ENCODE results near the gene WNT11. TPM values are rescaled to one million over a fixed set of nuclear protein-coding genes. Genes with fewer than 3 reads are reported as not detected.

The WNT11 gene
- total RNA-seq, 1 experiment from 2014 or later = 0.40 TPM

DNA sequence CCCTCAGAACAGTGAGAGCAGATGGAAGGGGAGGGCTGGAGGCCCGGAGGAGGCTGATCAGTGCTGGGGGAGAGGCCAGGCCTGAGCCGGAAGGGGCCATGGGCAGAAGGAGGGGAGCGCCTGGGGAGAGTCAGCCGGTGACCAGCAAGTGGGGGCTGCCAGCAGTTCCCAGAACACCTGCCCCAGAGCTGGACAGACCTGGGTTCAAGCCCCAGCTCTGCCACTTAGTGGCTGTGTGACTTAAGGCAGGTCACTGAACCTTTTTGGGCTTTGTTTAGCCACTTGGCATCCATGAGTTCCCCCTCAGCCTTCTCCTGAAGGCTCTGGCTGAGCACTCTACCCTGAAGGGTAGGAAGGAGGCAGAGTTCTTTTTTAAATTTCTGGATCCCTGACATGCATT, 17.4 kb downstream of the WNT11 start:
- no peaks in the 10 kb centered on the region for H3F3A ChIP-seq (ENCODE audit: low read length, unreplicated experiment)
- no peaks in the 10 kb centered on the region for H3K27me3 ChIP-seq (ENCODE audit: low read length)
- H2AFZ ChIP-seq (ENCODE audit: low read length) = no peak overlapping the region
- ATAC-seq (no peak), DNase-seq (no peak)
- intact Hi-C loops (cut with micrococcal nuclease) = no loop called here
- BruUV-seq (replicated peaks) = no TSS peak
- TF ChIP-seq EZH2phosphoT487 (IDR thresholded peaks at IDR 0.05; ENCODE audit: borderline replicate concordance, low read length) = no peak
- TF ChIP-seq, protein P1, sequence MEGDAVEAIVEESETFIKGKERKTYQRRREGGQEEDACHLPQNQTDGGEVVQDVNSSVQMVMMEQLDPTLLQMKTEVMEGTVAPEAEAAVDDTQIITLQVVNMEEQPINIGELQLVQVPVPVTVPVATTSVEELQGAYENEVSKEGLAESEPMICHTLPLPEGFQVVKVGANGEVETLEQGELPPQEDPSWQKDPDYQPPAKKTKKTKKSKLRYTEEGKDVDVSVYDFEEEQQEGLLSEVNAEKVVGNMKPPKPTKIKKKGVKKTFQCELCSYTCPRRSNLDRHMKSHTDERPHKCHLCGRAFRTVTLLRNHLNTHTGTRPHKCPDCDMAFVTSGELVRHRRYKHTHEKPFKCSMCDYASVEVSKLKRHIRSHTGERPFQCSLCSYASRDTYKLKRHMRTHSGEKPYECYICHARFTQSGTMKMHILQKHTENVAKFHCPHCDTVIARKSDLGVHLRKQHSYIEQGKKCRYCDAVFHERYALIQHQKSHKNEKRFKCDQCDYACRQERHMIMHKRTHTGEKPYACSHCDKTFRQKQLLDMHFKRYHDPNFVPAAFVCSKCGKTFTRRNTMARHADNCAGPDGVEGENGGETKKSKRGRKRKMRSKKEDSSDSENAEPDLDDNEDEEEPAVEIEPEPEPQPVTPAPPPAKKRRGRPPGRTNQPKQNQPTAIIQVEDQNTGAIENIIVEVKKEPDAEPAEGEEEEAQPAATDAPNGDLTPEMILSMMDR (conservative IDR thresholded peaks at IDR 0.05; ENCODE audit: low read depth, low read length) = no peak
- no peak for TF ChIP-seq EZH2 (IDR thresholded peaks at IDR 0.05; ENCODE audit: low read length, unreplicated experiment)
- ChIA-PET POLR2A (ENCODE audit: unreplicated experiment) (interaction anchor here (0.7 kb wide), 1 partner anchor 292 kb away, joined by 3 read pairs; no protein-coding TSS in a partner anchor), CTCF (no interaction called here)
- no peaks in the 10 kb centered on the region for H3K36me3 ChIP-seq (ENCODE audit: low read depth, low read length)
- H3K9me2 ChIP-seq (replicated peaks; ENCODE audit: low read length) = no peaks in the 10 kb centered on the region
- no peak overlapping the region for H3K9ac ChIP-seq (ENCODE audit: low read length)
- H3K27ac ChIP-seq (ENCODE audit: low read length) = no peak overlapping the region
- H3K9me3 ChIP-seq (ENCODE audit: low read length) = no peaks in the 10 kb centered on the region
- no peaks in the 10 kb centered on the region for H3K4me1 ChIP-seq (ENCODE audit: insufficient read depth, low read length)
- H3K4me3 ChIP-seq (ENCODE audit: low read length) = no peak overlapping the region
- H3K4me2 ChIP-seq (ENCODE audit: low read length) = no peak overlapping the region
- no peaks in the 10 kb centered on the region for H3K79me2 ChIP-seq (ENCODE audit: low read length)
- H4K20me1 ChIP-seq (ENCODE audit: low read length) = no peaks in the 10 kb centered on the region

DNA sequence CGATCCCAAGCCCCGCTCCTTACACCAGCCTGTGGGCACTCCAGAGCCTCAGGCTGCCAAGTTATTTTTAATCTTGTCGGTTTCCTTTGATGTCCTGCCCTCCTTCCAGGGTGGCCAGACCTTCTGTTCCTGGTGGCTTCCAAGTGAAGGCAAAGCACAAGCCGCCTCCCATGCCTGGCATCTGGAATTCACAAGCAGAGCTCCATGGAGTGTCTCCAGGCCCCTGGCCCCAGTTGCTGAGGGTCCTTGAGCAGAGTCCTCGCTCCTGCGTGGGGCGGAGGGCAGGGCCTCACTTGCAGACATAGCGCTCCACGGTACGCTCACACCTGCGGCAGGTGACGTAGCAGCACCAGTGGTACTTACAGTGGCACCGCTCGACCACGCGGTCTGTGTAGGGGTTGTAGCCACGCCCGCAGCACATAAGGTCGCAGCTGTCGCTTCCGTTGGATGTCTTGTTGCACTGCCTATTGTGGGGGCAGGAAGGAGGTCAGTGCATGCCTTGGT, 19.5 kb downstream of the WNT11 start:
- DNase-seq (no peak), ATAC-seq (no peak)
- TF ChIP-seq EZH2phosphoT487 (IDR thresholded peaks at IDR 0.05; ENCODE audit: borderline replicate concordance, low read length) (no peak), EZH2 (IDR thresholded peaks at IDR 0.05; ENCODE audit: low read length, unreplicated experiment) (no peak)
- TF ChIP-seq, protein P1 (conservative IDR thresholded peaks at IDR 0.05; ENCODE audit: low read depth, low read length) = no peak
- H3K4me1 ChIP-seq (ENCODE audit: insufficient read depth, low read length) = no peaks in the 10 kb centered on the region
- no peak overlapping the region for H3K4me3 ChIP-seq (ENCODE audit: low read length)
- no peak overlapping the region for H3K4me2 ChIP-seq (ENCODE audit: low read length)
- ChIA-PET POLR2A (ENCODE audit: unreplicated experiment) (interaction anchor here (0.6 kb wide), 1 partner anchor 882 kb away, joined by 3 read pairs; no protein-coding TSS in a partner anchor), CTCF (interaction anchor here (0.6 kb wide), 1 partner anchor 731 kb away, joined by 5 read pairs; no protein-coding TSS in a partner anchor)
- H3K79me2 ChIP-seq (ENCODE audit: low read length) = no peaks in the 10 kb centered on the region
- no peaks in the 10 kb centered on the region for H3K36me3 ChIP-seq (ENCODE audit: low read depth, low read length)
- H3K9me2 ChIP-seq (replicated peaks; ENCODE audit: low read length) = no peaks in the 10 kb centered on the region
- no peak overlapping the region for H2AFZ ChIP-seq (ENCODE audit: low read length)
- H3K27me3 ChIP-seq (ENCODE audit: low read length) = no peaks in the 10 kb centered on the region
- H3F3A ChIP-seq (ENCODE audit: low read length, unreplicated experiment) = no peaks in the 10 kb centered on the region
- intact Hi-C loops (cut with micrococcal nuclease) = no loop called here
- no peak overlapping the region for H3K9ac ChIP-seq (ENCODE audit: low read length)
- no peaks in the 10 kb centered on the region for H4K20me1 ChIP-seq (ENCODE audit: low read length)
- H3K27ac ChIP-seq (ENCODE audit: low read length) = no peak overlapping the region
- no peaks in the 10 kb centered on the region for H3K9me3 ChIP-seq (ENCODE audit: low read length)
- no TSS peak for BruUV-seq (replicated peaks)

DNA sequence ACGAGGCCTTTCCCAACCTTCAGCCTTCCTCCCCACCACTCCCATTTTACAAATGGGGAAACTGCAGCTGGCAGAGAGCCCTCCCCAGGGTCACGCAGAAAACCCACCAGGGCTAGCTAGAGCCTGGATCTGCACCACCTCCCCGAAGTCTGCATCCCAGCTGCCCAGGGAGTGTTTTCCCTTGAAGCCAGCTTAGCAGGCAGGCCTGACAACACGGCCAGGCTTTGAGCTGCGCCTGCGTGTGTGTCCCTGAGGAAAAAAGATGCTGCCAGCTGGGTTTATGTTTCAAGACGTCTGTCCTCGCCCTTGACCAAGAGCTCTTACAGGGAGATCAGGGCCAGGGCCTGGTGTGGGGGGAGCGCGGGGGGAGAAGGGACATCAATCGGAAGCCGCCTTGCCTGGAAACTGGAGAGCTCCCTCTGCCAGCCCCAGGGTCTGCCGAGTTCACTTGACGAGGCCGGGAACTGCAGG, 20.3 kb downstream of the WNT11 start:
- Histone ChIP-seq H3K36me3 (ENCODE audit: low read depth, low read length) (no peaks in the 10 kb centered on the region), H3K4me3 (ENCODE audit: low read length) (no peak overlapping the region), H2AFZ (ENCODE audit: low read length) (no peak overlapping the region), H3K4me2 (ENCODE audit: low read length) (no peak overlapping the region), H3F3A (ENCODE audit: low read length, unreplicated experiment) (no peaks in the 10 kb centered on the region), H3K27me3 (ENCODE audit: low read length) (no peaks in the 10 kb centered on the region), H3K79me2 (ENCODE audit: low read length) (no peaks in the 10 kb centered on the region), H4K20me1 (ENCODE audit: low read length) (no peaks in the 10 kb centered on the region), H3K9ac (ENCODE audit: low read length) (no peak overlapping the region), H3K4me1 (ENCODE audit: insufficient read depth, low read length) (no peaks in the 10 kb centered on the region), H3K27ac (ENCODE audit: low read length) (no peak overlapping the region), H3K9me2 (replicated peaks; ENCODE audit: low read length) (no peaks in the 10 kb centered on the region), H3K9me3 (ENCODE audit: low read length) (no peaks in the 10 kb centered on the region)
- intact Hi-C loops (cut with micrococcal nuclease) = no loop called here
- no peak for TF ChIP-seq EZH2phosphoT487 (IDR thresholded peaks at IDR 0.05; ENCODE audit: borderline replicate concordance, low read length)
- no peak for TF ChIP-seq EZH2 (IDR thresholded peaks at IDR 0.05; ENCODE audit: low read length, unreplicated experiment)
- TF ChIP-seq, protein P1 (conservative IDR thresholded peaks at IDR 0.05; ENCODE audit: low read depth, low read length) = no peak
- no TSS peak for BruUV-seq (replicated peaks)
- ATAC-seq (no peak), DNase-seq (no peak)
- CTCF ChIA-PET = interaction anchor here (0.9 kb wide), 1 partner anchor 21 kb away, joined by 3 read pairs; no protein-coding TSS in a partner anchor
- POLR2A ChIA-PET (ENCODE audit: unreplicated experiment) = interaction anchor here (0.6 kb wide), 1 partner anchor 881 kb away, joined by 3 read pairs; no protein-coding TSS in a partner anchor
